HuH-7 (cell line): ENCODE measurements around the gene GMPS.
"Not testable (repeated sequence)": the region's sequence is repeated elsewhere in the genome, so short reads cannot be mapped to it uniquely, and the experiment has no call there.

Source experiments
- DNase-seq: peaks from one replicate; pipeline ENCODE4 v3.0.0; 2011; ENCODE audit warnings: low spot score

GMPS gene

DNA sequence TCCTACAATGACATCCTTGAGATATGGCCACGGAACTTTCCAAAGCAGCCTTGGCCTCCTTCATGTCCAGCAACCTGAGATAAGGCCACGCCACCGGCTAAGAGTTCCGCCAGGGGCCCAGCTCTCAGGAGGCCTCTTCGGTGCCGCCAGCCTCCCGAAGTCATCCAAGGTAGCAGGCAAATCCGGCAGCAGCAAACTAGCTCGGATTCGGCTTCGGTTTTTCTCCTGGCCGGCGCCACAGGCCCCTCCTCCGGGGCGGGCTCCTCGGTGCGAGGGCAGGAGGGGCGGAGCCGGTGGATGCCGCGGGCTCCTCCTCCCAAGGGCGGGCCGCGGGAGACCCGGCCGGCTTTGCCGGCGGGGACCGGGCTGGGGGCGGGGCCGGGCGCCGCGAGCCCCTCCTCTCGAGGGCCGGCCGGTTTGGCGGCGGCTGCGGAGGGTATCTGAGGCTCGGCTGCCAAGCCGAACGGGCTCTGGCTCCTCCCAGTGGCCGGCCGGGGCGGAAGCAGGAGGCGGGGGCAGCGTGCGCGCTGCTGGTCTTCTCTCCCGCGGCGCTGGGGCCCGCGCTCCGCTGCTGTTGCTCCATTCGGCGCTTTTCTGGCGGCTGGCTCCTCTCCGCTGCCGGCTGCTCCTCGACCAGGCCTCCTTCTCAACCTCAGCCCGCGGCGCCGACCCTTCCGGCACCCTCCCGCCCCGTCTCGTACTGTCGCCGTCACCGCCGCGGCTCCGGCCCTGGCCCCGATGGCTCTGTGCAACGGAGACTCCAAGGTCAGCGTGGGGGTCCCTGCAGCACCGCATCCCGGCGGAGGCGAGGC is at the start of gene GMPS:
Gene GMPS, plus strand, starts transcription at position 518 of the 812 bp plus-strand sequence. Its CDS starts 221 bp downstream, at position 739.
- DNase-seq = peak; percentile 66

DNA sequence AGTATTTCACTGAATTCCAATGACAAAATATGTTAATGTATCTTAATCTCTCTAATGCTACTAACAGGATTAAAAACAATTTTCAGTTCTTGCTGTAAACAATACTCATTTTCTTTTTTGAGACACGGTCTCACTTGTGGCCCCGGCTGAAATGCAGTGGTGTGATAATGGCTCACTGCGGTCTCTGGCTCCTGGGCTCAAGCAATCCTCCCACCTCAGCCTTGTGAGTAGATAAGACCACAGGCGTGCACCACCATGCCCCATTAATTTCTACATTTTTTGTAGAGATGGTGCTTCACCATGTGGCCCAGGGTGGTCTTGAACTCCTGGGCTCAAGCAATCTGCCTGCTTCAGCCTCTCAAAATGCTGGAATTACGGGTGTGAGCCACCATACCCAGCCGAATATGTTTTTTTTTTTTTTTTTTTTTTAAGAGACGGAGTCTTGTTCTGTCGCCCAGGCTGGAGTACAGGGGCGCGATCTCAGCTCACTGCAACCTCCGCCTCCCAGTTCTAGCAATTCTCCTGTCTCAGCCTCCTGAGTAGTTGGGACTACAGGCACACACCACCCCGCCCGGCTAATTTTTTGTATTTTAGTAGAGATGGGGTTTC is 41.9 kb upstream of the GMPS start:
- DNase-seq = not testable (repeated sequence)

DNA sequence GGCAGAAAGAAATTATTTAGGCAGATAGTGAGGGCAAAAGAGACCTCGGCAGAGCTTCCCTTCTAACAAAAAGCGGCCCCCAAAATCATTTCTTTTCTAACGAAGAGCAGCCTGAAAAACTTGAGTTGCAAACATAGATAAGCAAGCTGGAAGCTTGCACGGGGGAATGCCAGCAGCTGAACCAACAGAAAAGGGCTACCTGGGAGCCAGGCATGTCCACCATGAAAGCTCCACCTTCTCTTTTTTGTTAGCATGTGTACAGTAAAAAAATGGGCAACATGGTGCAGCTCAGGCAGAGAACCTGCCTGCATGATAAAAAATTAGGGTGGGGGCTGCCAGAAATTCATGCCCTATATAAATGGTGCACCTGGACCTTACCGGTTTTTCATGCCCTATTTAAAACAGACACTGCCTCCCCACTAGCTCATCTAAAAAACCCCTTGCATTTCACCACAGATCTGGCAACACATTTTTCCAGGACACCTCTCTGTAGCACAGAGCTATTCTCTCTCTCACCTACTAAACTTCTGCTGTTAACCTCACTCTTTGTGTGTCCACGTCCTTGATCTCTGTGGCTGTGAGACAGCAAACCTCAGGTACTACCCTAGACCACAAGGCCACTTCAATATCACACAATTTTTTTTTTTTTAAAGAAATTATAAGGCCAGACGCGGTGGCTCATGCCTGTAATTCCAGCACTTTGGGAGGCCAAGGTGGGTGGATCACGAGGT is 34.9 kb upstream of the GMPS start:
- no peak for DNase-seq

DNA sequence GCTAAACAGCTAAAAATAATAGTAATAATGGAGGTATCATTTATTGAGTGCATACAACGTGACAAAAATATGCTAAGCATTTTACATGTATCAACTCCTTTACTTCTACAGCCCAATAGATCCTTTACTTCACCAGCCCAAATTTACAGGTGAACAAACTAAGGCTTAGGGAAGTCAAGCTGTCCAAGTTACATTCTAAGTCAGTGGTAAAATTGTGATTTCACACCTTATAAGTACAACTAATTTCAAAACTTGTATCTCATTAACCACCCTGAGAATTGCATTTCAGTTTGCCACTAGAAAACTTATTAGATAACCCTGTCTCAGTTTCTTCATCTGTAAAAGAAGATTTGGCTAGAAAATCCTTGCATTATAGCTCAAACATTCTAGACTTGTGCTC is 26.9 kb upstream of the GMPS start:
- DNase-seq = no peak

DNA sequence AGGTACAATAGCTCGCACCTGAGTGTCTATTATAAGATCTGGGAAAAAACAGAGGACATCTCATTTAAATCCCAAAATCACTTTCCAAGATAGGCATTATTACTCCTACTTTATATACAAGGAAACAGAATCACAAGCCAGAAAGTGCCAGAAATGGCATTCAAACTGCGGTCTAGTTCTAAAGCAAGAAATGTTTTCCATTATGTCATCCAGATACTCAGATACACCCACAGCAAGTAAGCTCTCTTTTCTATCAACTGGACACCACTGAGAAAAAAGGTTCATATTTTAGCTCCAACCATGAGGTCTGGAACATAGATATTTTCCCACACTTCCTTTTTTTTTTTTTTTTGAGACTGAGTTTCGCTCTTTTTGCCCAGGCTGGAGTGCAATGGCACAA is 24.3 kb upstream of the GMPS start:
- DNase-seq = no peak

DNA sequence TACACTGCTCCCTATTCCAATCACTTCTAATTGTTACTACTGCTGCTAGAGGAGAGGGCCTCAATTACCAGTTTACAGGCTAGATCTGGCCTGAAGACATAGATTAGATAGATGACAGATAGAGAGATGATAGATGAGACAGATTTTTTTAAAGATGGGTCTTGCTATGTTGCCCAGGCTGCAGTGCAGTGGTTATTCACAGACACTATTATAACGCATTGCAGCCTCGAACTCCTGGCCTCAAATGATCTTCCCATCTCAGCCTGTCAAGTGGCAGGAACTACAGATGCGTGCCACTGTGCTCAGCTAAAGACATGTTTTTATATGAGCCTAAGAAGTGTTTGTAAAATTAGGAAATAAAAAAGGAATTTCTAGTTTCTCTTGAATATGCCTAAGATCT is 22.5 kb upstream of the GMPS start:
- no peak for DNase-seq

DNA sequence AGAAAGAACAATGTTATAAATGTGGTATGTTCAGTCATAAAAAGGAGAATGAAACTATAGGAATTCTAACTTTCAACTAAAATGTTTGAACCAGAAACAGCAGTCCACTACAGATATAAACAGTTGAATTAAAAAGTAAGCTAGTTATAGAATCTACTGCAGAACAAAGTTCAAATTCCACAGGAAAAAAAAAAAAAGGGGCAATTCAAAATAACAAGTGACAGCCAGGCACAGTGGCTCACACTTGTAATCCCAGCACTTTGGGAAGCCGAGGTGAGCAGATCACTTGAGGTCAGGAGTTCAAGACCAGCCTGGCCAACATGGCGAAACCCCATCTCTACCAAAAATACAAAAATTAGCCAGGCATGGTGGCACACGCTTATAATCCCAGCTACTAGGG is 21.0 kb upstream of the GMPS start:
- not testable (repeated sequence) for DNase-seq

DNA sequence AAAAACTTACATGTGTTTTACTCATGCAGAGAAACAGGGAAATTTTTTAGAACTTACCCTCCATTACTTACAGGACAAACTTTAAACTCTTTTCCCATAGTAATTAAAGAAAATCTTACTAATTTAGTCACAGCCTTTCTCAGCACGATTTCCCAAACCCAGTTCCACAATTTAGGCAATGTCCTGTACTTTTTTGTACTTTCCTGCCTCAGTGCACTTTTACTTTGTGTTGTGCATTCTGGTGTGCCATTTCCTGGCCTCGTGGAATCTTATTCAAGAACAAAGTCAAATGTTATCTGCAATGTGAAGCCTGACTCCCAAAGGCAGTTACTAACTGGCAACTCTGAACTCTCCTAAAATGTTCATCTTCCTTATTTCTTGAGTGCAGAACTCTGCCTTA is 18.1 kb upstream of the GMPS start:
- no peak for DNase-seq

DNA sequence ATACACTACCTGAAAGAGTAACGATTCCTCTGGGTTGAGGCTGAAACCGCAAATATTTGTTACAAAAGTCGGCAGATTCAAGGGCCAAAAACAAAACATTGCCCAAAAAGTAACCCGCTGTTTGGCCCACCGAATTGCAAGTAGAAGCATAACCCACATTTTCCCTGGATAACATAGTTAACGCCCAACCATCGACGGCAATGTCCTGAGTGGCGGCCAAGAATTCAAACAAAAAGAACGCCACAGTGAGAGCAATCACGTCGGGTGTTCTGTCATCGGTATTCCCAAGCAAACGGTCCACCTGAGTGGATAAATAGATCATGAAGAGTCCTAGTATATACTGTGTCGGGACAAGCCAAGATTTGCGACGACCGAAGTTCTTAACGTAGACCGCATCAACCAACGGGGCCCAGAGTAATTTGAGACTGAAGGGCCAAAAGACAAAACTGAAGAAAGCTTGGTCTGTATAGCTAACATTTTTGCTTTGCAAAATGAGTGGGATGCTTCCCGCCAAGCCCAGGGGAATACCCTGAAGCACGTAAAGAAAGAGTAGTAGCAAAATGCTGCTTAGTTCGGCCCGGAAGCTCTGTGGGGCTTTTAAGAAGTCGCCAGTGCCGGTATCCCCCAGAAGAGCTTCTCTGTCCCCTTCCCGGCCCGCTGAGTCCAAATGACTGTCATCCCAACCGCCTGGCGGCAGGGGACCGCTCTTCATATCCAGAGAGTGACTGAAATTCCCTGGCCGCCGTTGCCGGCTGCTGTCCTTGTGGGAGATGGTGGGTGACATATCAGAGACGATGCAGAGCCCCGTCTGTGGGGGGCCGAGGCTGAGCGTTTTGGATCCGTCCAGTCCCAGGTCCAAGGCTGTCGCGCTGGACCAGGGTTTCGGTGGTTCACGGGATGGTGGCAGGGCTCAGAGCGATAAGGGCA is 17.0 kb upstream of the GMPS start:
- DNase-seq = peak; percentile 15

DNA sequence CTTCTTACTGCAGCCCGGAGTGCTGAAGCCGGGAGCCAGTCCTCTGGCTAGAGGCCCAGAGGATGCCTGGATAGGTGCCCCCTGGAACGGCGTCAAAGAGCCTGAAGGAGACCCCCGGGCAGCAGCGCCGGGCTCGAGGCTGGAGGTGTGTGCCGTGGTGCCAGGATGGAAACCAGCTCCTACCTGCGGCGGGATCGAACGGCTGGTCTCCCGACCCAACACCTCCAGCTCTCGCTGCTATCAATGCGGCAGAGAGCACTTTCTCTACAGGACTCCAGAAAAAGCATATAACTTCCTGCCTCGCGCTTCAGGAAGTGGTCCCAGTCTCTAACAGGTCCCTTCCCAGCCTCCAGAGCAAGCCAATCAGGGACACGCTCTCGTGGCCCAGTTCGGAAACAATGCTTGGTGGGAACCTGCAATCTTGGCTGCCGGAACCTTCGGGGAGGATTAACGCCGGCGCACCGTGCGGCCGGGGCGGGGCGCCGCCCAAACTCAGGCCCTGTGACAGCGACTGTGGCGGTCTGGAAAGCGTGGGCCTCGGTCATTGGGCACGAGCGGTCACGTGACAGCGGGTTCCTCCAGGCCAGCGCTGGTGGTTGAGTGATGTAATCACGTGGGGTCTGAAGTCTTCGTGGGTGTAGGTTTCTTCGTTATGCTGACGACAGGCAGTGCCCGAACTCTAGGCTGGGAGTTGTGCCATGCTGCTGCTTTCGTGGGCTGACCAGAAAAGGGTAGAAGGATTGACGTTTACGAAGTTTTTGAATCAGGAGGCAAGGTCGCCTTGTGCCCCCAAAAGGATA is 16.1 kb upstream of the GMPS start, which contains the start of gene SLC33A1:
Gene SLC33A1, minus strand, starts transcription at position 287 of the 800 bp plus-strand sequence. CDS start 430 bp downstream, outside the sequence.
- peak; percentile 84 for DNase-seq

DNA sequence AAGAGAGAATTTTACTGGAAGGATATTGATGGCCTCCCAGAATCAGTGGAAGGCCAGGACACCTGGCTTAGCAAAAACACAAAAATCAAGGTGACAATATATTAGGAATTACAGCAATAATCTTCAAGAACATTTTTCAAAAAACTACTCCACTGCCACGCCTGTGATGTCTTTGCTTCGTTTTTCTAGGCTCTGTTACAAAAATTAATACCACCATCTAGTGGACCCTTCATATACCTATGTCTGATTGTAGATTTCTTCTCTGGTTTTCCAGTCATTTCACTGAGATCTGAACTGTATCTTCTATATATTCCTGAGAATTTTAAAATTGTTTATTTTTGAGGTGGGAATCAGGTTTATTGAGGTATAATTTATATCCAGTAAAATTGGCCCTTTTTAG is 10.6 kb upstream of the GMPS start:
- DNase-seq = no peak

DNA sequence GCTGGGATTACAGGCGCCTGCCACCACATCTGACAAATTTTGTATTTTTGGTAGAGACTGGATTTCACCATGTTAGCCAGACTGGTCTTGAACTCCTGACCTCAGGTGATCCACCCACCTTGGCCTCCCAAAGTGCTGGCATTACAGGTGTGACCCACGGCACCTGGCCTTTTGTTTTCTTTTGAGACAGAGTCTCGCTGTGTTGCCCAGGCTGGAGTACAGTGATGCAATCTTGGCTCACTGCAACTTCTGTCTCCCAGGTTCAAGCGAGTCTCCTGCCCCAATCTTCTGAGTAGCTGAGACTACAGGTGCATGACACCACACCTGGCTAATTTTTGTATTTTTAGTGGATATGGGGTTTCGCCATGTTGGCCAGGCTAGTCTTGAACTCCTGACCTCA is 10.0 kb upstream of the GMPS start:
- not testable (repeated sequence) for DNase-seq

DNA sequence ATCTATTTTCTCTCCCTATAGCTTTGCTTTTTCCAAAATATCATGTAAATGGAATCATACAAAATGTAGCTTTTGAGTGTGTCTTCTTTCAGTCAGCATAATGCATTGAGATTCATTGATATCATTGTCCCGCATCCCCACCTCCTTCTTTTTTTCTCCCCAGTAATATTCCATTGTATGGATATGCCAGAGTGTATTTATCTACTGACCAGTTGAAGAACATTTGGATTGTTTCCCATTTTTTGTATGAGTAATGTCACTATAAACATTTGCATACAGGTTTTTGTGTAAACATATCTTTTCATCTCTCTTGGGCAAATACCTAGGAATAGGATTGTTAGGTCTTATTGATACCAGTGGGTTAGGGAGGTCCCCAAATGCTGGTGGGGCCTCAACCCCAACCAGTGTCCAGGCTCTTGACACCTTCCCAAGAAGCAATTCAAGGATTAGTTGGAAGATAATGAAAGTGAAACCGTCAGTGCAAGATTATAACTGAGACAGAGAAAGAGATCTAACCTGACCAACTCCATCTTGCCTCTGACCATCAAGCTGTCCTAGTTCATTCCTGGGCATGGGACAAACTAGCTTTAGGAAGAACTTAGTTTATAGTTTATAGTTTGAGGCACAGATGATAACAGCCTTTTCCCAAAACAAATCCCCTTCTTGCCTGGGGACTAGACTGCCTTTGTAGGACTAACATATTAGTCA is 8.8 kb upstream of the GMPS start:
- no peak for DNase-seq

DNA sequence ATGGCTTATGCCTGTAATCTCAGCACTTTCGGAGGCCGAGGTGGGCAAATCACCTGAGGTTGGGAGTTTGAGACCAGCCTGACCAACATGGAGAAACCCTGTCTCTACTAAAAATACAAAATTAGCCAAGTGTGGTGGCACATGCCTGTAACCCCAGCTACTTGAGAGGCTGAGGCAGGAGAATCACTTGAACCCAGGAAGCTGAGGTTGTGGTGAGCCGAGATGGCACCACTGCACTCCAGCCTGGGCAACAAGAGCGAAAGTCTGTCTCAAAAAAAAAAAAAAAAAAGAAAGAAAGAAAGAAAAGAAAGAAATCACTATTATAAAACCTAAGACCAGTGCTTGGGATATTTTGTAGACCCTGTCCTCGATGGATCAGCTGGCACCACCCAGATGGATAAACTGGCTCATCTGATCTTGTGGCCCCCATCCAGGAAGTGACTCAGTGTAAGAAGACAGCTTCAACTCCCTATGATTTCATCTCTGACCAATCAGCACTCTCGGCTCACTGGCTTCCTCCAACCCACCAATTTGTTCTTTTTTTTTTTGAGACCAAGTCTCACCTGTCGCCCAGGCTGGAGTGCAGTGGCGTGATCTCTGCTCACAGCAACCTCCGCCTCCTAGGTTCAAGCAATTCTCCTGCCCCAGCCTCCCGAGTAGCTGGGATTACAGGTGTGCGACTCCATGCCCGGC is 8.0 kb upstream of the GMPS start:
- DNase-seq = not testable (repeated sequence)

DNA sequence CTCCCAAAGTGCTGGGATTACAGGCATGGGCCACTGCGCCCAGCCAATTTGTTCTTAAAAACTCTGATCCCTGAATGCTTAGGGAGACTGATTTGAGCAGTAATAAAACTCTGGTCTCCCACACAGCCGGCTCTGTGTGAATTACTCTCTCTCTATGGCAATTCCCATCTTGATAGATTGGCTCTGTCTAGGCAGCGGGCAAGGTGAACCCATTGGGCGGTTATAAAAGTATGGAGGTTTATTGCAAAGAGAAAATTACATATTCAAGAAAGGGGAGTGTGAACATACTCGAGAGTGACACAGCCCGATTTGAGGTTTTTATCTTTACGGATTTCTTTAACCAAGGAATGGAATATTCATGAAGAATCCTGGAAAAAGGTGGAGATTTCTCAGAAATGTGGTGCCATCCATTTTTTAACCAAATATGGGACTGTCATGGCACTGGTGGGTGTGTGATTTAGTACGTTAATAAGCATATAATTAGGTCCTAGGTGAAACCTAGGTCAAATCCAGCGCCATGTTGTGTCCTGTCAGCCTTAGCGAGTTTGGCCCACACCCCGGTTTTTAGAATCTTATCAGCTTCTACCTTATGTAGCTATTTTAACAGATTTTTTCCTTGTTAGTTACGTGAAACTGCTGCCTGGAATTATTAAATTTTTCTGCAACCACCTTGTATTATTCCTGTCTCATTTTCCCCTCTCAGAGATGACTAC is 7.2 kb upstream of the GMPS start:
- no peak for DNase-seq

DNA sequence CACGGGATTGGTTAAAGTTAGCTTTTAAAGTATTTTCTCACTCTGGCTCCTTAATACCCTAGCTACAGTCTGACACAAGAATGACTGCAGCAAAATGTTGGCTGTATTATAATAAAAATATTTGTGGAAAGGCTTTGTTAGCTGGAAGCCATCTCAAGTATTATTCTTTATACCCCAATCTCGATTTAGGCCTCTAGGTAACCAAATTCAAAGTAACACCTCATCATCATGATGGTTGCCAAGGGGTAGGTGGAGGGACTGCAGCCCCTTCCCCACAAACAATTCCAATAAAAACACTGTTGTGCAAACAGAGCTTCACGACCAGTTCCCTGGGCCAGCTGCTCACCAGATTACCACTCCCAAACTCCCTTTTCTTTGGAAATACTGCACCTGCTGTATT is 759 bp upstream of the GMPS start:
- no peak for DNase-seq

DNA sequence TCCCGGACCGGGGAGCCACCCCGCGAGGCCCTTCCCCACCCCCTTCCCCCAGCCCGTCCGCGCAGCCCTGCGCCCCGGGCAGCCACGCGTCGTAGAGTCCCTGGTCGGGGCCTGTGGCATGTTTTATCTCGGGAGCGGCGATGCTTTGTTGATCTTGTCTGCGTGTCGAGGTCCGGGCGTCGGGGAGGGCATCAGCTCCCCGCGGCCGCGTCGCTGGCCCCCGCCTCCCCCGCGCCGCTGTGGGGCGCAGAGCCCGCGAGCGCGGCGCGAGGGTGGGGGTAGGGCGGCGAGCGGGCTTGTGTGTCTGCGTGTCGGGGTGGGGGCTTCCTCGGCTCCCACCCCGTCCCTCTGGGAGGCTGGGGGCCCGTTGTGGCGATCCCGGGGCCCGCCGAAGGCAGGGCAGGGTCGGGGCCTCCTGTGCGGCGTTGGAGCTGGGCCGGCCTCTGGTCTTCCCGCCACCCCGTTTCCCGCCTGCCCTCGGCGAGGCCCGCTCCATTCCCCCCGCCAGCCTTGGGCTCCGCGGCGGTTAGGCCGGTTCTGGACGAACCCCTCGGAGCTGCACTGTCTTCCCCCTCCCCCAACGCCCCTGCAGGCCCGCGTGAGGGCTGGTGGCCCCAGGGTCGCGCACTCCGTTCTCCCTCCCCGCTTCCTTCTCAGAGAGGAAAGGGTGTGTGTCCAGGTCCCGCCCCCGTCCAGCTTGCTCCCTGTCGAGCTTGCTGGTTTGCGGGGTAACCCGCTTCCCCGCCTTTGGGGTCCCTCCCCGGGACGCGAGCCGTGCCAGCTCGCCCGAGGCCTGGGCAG is 695 bp downstream of the GMPS start:
- peak; percentile 11 for DNase-seq

DNA sequence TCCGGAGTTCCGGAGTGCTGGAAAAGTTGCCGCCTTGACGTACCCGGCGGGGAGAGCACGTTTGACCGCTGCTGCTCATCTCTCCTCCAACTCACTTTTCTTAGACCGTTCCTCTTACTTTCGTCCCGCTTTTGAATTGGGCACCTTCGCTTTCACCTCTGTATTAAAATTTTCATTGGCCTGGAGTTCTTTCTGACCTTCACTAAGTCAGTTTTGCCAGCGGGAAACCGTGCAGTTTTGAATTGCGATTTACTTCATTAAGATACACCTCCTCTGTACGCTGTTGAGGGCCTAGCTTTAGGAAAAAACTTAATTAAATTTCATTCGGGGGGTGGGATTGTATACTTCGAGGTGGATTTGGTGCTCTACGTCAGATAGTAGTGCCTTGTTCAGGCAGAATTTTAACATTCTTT is 1.3 kb downstream of the GMPS start:
- DNase-seq = no peak
